Calu3 (cell line): ENCODE data around the gene PRKN. TPM values are rescaled to one million over a fixed set of nuclear protein-coding genes. Genes with fewer than 3 reads are reported as not detected.

Experiments used
- BruUV-seq: library from RNA; stranded (reverse); fragments of 400-500 nt; replicated peaks from 2 replicates; lab custom pipeline; 2021; lab: Mats Ljungman, UMichigan
- CTCF ChIA-PET: fragments of 300-600 bp; sonication (Branson Sonifier 250); formaldehyde crosslinking; loops from one replicate; lab custom pipeline; 2022; ENCODE audit warnings: antibody characterized with exemption; lab: Charles Lee
- DNase-seq: peaks from one replicate; pipeline ENCODE4 v3.0.0; 2022
- H3K27ac Mint-ChIP-seq: one replicate; pipeline ENCODE4 v1.8.0; 2022; ENCODE audit warnings: mixed read lengths; ENCODE audit not compliant: unreplicated experiment
- H3K27me3 Mint-ChIP-seq: one replicate; pipeline ENCODE4 v1.8.0; 2022; ENCODE audit warnings: mixed read lengths; ENCODE audit not compliant: unreplicated experiment
- H3K36me3 Mint-ChIP-seq: one replicate; pipeline ENCODE4 v1.8.0; 2022; ENCODE audit warnings: mild to moderate bottlenecking, moderate library complexity, mixed read lengths; ENCODE audit not compliant: insufficient read depth, unreplicated experiment
- H3K4me1 Mint-ChIP-seq: one replicate; pipeline ENCODE4 v1.8.0; 2022; ENCODE audit warnings: mild to moderate bottlenecking, low read depth, mixed read lengths; ENCODE audit not compliant: unreplicated experiment
- H3K4me3 Mint-ChIP-seq: one replicate; pipeline ENCODE4 v1.8.0; 2022; ENCODE audit warnings: mild to moderate bottlenecking, low read depth, moderate library complexity, mixed read lengths; ENCODE audit not compliant: unreplicated experiment
- H3K9me3 Mint-ChIP-seq: one replicate; pipeline ENCODE4 v1.8.0; 2022; ENCODE audit warnings: low read depth, mixed read lengths; ENCODE audit not compliant: unreplicated experiment
- CTCF ChIP-seq: fragments of 200-600 bp; IDR thresholded peaks from one replicate; pipeline ENCODE4 v1.8.0; 2022; ENCODE audit warnings: antibody characterized with exemption; ENCODE audit not compliant: unreplicated experiment
- intact Hi-C: fragments of 100-400 bp; cut with micrococcal nuclease; formaldehyde crosslinking; loops from one replicate; pipeline ENCODE4 v1.10.0; 2022; ENCODE audit not compliant: unreplicated experiment
- total RNA-seq: library from RNA; stranded (reverse); gene quantifications from 2 replicates; pipeline ENCODE4 v1.2.3, GENCODE V29; 2022

The PRKN gene
- total RNA-seq, 1 experiment from 2014 or later, result 3.8 TPM

GRCh38 chr6:161482517-161482858 lies 1245.1 kb downstream of the PRKN start:
- BruUV-seq, result no TSS peak
- Mint-ChIP-seq H3K4me3 (no peak overlapping the region), H3K4me1 (peaks cover 19% of the 10 kb centered on the region), H3K36me3 (no peaks in the 10 kb centered on the region), H3K9me3 (no peaks in the 10 kb centered on the region), H3K27me3 (no peaks in the 10 kb centered on the region), H3K27ac (no peak overlapping the region)
- DNase-seq, result no peak
- CTCF ChIA-PET, result interaction anchor here (0.7 to 1.2 kb wide), 3 partner anchors 16 to 987 kb away, joined by 3 to 4 read pairs (median 3); no protein-coding TSS in a partner anchor
- intact Hi-C loops, result loop anchor here (2.0 kb wide), 1 partner anchor 20 kb away; no protein-coding TSS in a partner anchor
- no peak for TF ChIP-seq CTCF

DNA sequence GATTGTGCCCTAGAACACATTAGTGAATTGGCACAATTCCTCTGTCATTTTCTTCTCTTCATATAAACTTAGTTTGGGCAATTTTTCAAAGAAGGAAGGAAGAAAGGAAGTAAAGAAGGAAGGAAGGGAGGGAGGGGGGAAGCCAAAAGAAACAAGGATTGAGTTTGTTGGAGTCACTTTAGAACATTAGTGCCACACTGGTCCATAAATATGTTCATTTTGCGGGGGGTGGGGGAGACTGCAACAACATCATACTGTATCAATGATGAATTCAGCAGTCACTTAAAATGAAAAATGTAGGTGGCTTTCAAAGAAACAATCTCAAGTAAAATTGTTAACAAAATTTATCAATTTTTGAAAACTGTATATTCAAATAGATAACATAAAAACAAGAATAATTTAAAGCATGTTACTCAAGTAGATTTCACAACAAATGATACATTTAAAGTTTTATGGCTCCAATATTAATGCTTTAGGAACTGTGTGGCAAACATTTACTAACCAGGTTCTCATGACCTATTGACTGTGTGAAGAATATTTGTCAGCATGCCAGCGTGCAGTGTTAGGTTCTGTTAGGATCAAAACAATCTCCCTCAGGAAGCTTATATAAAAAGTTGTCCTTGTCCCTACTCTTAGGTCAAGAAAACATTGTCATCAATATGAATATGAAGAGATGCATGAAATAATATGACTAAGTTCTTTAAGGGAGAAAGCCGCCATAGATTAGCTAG lies 1245.6 kb downstream of the PRKN start:
- no peak overlapping the region for H3K4me3 Mint-ChIP-seq
- H3K9me3 Mint-ChIP-seq, result no peaks in the 10 kb centered on the region
- no peak overlapping the region for H3K27ac Mint-ChIP-seq
- no peaks in the 10 kb centered on the region for H3K36me3 Mint-ChIP-seq
- TF ChIP-seq CTCF, result no peak
- H3K4me1 Mint-ChIP-seq, result peaks cover 14% of the 10 kb centered on the region
- DNase-seq, result no peak
- CTCF ChIA-PET, result interaction anchor here (1.2 kb wide), 1 partner anchor 16 kb away, joined by 3 read pairs; no protein-coding TSS in a partner anchor
- no TSS peak for BruUV-seq
- no peaks in the 10 kb centered on the region for H3K27me3 Mint-ChIP-seq
- intact Hi-C loops, result loop anchor here (2.0 kb wide), 1 partner anchor 19 kb away; no protein-coding TSS in a partner anchor

DNA sequence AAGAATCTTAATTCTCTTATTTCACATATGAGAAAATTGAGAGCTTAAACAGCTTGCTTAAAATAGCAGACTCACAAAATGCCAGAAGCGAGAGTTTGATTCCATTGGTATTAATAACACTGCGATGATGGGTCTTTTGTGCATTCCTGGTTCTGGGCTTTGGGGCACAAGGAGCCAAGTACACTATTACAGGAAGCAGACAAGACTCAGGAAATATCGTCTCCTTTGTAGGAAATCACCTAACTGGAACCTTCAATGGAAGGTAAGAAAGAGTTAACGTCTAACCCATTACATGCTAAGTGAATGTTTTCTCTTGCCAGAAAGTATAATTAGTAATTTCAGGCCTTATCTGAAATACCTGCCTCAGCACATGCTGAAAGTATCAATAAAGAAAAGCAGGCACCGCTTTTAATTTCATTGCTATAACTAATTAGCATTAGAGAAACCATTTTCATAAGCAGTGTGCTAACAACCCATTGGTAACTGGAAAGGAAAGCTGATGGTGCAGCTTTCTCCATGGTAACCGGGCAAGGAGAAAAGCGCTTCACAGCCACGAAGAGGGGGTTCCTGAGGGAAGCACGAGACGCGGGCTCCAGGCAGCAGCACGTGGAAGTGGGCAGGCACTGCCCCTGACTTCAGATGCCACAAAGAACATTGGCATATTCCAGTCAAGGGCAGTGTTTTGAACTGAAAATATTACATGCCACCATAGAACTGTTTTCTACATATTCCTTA lies 1247.0 kb downstream of the PRKN start:
- no peaks in the 10 kb centered on the region for H3K9me3 Mint-ChIP-seq
- BruUV-seq, result no TSS peak
- intact Hi-C loops, result no loop called here
- DNase-seq, result no peak
- H3K27ac Mint-ChIP-seq, result no peak overlapping the region
- H3K36me3 Mint-ChIP-seq, result no peaks in the 10 kb centered on the region
- no peaks in the 10 kb centered on the region for H3K27me3 Mint-ChIP-seq
- TF ChIP-seq CTCF, result no peak
- no peak overlapping the region for H3K4me3 Mint-ChIP-seq
- H3K4me1 Mint-ChIP-seq, result peaks cover 8% of the 10 kb centered on the region
- CTCF ChIA-PET, result no interaction called here

GRCh38 chr6:161479376-161479775 lies 1248.2 kb downstream of the PRKN start:
- Mint-ChIP-seq H3K4me1 (no peaks in the 10 kb centered on the region), H3K27ac (no peak overlapping the region), H3K27me3 (no peaks in the 10 kb centered on the region), H3K4me3 (no peak overlapping the region), H3K9me3 (no peaks in the 10 kb centered on the region), H3K36me3 (no peaks in the 10 kb centered on the region)
- CTCF ChIA-PET, result no interaction called here
- BruUV-seq, result no TSS peak
- TF ChIP-seq CTCF, result no peak
- intact Hi-C loops, result no loop called here
- DNase-seq, result no peak
